Astrocyte of the hippocampus (primary cell): ENCODE results near the gene PTP4A2.
A peak's percentile ranks its signal among the peaks of the same experiment; 100 is the strongest.
"Not testable (repeated sequence)": the region's sequence is repeated elsewhere in the genome, so short reads cannot be mapped to it uniquely, and the experiment has no call there.

Experiments used
- DNase-seq: peaks from one replicate; pipeline ENCODE4 v3.0.0; 2011; ENCODE audit warnings: low read depth, low spot score

Gene PTP4A2

GRCh38 chr1:31925824-31926223 is 12.3 kb downstream of the PTP4A2 start:
- DNase-seq, result not testable (repeated sequence)

- no peak for DNase-seq
These were observed 13.3 kb downstream of the PTP4A2 start for GRCh38 chr1:31924839-31925238.

GRCh38 chr1:31923901-31924535 is 14.2 kb downstream of the PTP4A2 start:
- peak; percentile 17 for DNase-seq

GRCh38 chr1:31920956-31921355 is 17.2 kb downstream of the PTP4A2 start:
- no peak for DNase-seq

- no peak for DNase-seq
These were observed 18.6 kb downstream of the PTP4A2 start for GRCh38 chr1:31919591-31919990.

GRCh38 chr1:31915438-31915837 is 22.7 kb downstream of the PTP4A2 start:
- DNase-seq, result no peak

- no peak for DNase-seq
These were observed 24.2 kb downstream of the PTP4A2 start for GRCh38 chr1:31913968-31914367.

- DNase-seq, result no peak
These were observed 25.3 kb downstream of the PTP4A2 start for GRCh38 chr1:31912839-31913239.

- no peak for DNase-seq
These were observed 26.0 kb downstream of the PTP4A2 start for GRCh38 chr1:31911994-31912780.

GRCh38 chr1:31910933-31911332 is 27.2 kb downstream of the PTP4A2 start:
- DNase-seq, result no peak

- DNase-seq, result no peak
These were observed 28.5 kb downstream of the PTP4A2 start for GRCh38 chr1:31909691-31910090.

GRCh38 chr1:31906557-31906956 is 31.6 kb downstream of the PTP4A2 start:
- no peak for DNase-seq

GRCh38 chr1:31905681-31906080 is 32.5 kb downstream of the PTP4A2 start:
- DNase-seq, result no peak

GRCh38 chr1:31905093-31905509 is 33.1 kb downstream of the PTP4A2 start:
- no peak for DNase-seq

GRCh38 chr1:31904339-31905092 is 33.7 kb downstream of the PTP4A2 start:
- DNase-seq, result no peak

- DNase-seq, result no peak
These were observed 35.7 kb downstream of the PTP4A2 start for GRCh38 chr1:31902510-31902860.

- DNase-seq, result no peak
These were observed 36.2 kb downstream of the PTP4A2 start for GRCh38 chr1:31901838-31902509.

GRCh38 chr1:31900790-31901189 is 37.4 kb downstream of the PTP4A2 start:
- DNase-seq, result no peak

GRCh38 chr1:31897526-31898100 is 40.6 kb downstream of the PTP4A2 start:
- no peak for DNase-seq

GRCh38 chr1:31895474-31896198 is 42.5 kb downstream of the PTP4A2 start:
- not testable (repeated sequence) for DNase-seq

- peak; percentile 9 for DNase-seq
These were observed 46.9 kb downstream of the PTP4A2 start for GRCh38 chr1:31891280-31891679.
